Keratinocyte (primary cell): ENCODE data around the gene SYNE1.

Experiments
- CTCF ChIP-seq, 3 experiments: IDR thresholded peaks in 1 of 3; conservative IDR thresholded peaks in 1 of 3; optimal IDR thresholded peaks in 1 of 3; 2 replicates in 2 of 3; 3 replicates in 1 of 3; pipeline versions ENCODE3 to v1.5.1; 2011; ENCODE audit warnings: low read length in 3 of 3, mild to moderate bottlenecking in 3 of 3, moderate library complexity in 2 of 3, control low read depth in 1 of 3, inconsistent platforms in 1 of 3; ENCODE audit not compliant: insufficient read depth in 2 of 3; ENCODE audit errors: extremely low read depth in 1 of 3
- EZH2 ChIP-seq: IDR thresholded peaks from one replicate; pipeline ENCODE4 v1.6.1; 2012; ENCODE audit warnings: inconsistent platforms, mild to moderate bottlenecking, low read length, moderate library complexity

- TF ChIP-seq CTCF (optimal IDR thresholded peaks at IDR 0.05 in 1 of 3, IDR thresholded peaks at IDR 0.05 in 1 of 3, conservative IDR thresholded peaks at IDR 0.05 in 1 of 3; ENCODE audit: extremely low read depth in 1 of 3, insufficient read depth in 2 of 3, low read length in 3 of 3) (no peak), EZH2 (no peak)
These were observed 396.7 kb downstream of the SYNE1 start for GRCh38 chr6:152240436-152240835.
